Measurements from ENCODE around the gene TTC31.

Gene TTC31

GRCh38 chr2:74537140-74537539 lies 54.3 kb downstream of the TTC31 start:
- peak in 1 of 2 donors; percentile 29 for DNase-seq (ENCODE audit: low read depth in 2 of 2)
- no peak overlapping the region for H3K4me3 ChIP-seq (replicated peaks in 1 of 2; ENCODE audit: low read depth in 2 of 2, low read length in 2 of 2)
- TF ChIP-seq CTCF (IDR thresholded peaks at IDR 0.05; ENCODE audit: low read depth, low read length) = no peak

- TF ChIP-seq CTCF (IDR thresholded peaks at IDR 0.05; ENCODE audit: low read depth, low read length) = no peak
- no peak for DNase-seq (ENCODE audit: low read depth in 2 of 2)
- H3K4me3 ChIP-seq (replicated peaks in 1 of 2; ENCODE audit: low read depth in 2 of 2, low read length in 2 of 2) = no peak overlapping the region
Observed at GRCh38 chr2:74538881-74539339, 56.0 kb downstream of the TTC31 start.

GRCh38 chr2:74540291-74540690 lies 57.4 kb downstream of the TTC31 start:
- TF ChIP-seq CTCF (IDR thresholded peaks at IDR 0.05; ENCODE audit: low read depth, low read length) = no peak
- DNase-seq (ENCODE audit: low read depth in 2 of 2) = no peak
- H3K4me3 ChIP-seq (replicated peaks in 1 of 2; ENCODE audit: low read depth in 2 of 2, low read length in 2 of 2) = no peak overlapping the region

GRCh38 chr2:74542978-74543377 lies 60.1 kb downstream of the TTC31 start:
- DNase-seq (ENCODE audit: low read depth in 2 of 2) = no peak

More at GRCh38 chr2:74542978-74543377, 60.1 kb downstream of the TTC31 start:
- no peak overlapping the region for H3K4me3 ChIP-seq (replicated peaks in 1 of 2; ENCODE audit: low read depth in 2 of 2, low read length in 2 of 2)
- TF ChIP-seq CTCF (IDR thresholded peaks at IDR 0.05; ENCODE audit: low read depth, low read length) = no peak

Measured in cardiac fibroblast (primary cell).